GM12865 (cell line): ENCODE data around the gene C19orf81.

ENCODE experiments used
- DNase-seq: peaks from one replicate; pipeline ENCODE4 v3.0.0; 2010; ENCODE audit warnings: low read depth
- H3K4me3 ChIP-seq: 2 replicates; pipeline ENCODE4 v1.5.1; 2011; ENCODE audit warnings: mild to moderate bottlenecking, low read depth, low read length, control low read depth
- CTCF ChIP-seq: IDR thresholded peaks from 2 replicates; pipeline ENCODE4 v1.5.1; 2011; ENCODE audit warnings: low read length, control low read depth, low read depth, inconsistent platforms; ENCODE audit not compliant: insufficient read depth; ENCODE audit errors: missing control alignments

C19orf81 gene

DNA sequence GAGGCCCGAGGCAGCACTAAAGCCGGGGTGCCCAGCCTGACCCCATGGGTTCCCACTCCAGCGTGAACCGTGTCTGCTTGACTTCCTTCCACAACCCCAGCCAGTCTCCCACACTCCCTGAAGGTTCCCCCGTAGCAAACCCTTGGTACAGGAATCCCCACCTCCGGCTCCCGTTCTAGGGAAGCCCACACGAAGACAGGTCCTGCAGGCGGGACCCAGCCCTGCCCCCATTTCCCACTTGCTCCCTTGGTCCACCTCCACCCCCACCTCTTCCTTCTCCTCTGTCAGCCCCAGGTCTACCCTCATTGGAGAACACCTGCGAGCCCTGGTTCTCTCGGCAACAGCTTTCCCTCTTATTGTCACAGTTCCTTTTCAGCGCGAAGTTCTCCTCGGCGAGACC is 23.9 kb downstream of the C19orf81 start:
- no peak for TF ChIP-seq CTCF
- DNase-seq: no peak
- no peak overlapping the region for H3K4me3 ChIP-seq

DNA sequence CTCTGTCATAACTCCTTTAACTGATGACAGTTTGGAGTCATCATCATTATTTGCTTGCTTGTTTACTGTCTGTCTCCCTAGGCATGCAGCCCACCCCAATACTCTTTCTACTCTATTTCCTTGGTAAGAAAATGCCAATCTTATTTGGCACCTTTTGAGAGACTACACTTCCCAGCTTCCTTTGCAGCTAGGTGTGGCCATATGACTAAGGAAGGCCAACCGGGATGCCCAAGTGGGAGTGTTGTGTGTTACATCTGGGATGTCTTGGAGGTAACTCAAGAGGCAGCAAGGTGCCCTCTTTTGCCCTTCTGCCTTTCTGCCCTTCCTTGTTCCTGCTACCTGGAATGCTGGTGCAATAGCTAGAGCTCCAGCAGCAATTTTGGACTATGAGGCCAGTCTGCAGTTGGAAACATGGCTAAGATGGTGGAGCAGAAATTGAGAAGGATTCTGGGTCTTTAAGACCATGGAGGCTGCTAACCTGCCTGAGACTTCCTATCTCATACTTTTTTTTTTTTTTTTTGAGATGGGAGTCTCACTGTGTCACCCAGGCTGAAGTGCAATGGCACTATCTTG is 27.5 kb downstream of the C19orf81 start:
- DNase-seq: no peak
- H3K4me3 ChIP-seq: no peak overlapping the region
- TF ChIP-seq CTCF: no peak

DNA sequence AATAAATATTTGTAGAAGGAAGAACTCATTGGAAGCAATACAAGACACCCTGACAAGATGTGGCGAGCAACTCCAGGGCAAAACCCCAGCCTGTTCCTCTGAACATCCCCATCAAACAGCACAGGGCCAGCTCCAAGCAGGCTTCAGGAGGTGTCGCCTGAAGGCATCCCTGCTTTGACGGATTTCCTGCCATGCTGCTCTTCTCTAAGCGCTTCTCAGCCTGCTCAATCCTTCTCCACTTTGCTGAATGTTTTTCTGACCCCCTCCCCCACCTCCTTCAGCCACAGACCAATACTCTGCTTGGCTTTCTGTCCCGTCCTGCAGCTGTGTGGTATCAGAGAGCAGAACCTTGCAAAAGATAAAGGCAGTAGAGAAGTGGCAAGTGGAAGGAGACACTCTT is 28.4 kb downstream of the C19orf81 start:
- TF ChIP-seq CTCF: no peak
- no peak for DNase-seq
- no peak overlapping the region for H3K4me3 ChIP-seq

- no peak overlapping the region for H3K4me3 ChIP-seq
- DNase-seq: no peak
- no peak for TF ChIP-seq CTCF
Measured at GRCh38 chr19:50678323-50678722, 29.1 kb downstream of the C19orf81 start.

GRCh38 chr19:50679177-50680125 is 30.2 kb downstream of the C19orf81 start:
- DNase-seq: peak; percentile 90
- H3K4me3 ChIP-seq: no peak overlapping the region
- no peak for TF ChIP-seq CTCF

GRCh38 chr19:50686310-50687032 is 37.2 kb downstream of the C19orf81 start:
- TF ChIP-seq CTCF: no peak
- no peak overlapping the region for H3K4me3 ChIP-seq
- DNase-seq: no peak
